ENCODE measurements around the gene MGAT4A.

DNA sequence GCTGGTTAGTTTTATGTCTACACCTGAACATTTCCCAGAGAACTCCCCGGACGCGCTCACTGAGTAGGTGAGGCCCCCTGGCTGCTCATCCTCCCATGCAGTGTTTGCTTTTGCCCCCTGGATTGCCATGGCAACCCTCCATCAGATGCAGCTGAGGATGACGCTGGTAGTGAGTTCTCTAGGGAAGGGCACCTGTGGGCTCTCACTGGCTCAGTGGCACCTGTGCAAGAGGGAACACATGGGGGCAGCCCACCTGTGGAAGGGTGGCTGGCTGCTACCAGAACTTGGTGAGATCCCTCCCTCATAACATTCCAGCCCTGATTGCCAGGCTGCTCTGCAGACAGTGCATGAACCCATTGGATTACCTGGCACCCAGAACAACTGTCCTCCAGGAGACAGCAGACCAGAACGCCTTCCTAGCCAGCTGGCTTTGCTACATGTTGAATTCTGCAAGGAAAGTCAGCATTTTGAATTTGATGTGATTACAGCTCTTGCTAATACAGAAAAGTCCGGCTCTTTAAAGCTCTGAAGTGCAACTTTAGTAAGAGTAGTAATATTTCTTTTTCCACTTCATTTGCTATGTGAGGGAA, 144.3 kb downstream of the MGAT4A start:
- TF ChIP-seq POLR2A (IDR thresholded peaks at IDR 0.05) (no peak), EP300 (IDR thresholded peaks at IDR 0.05) (no peak)
- TF ChIP-seq, protein P1, sequence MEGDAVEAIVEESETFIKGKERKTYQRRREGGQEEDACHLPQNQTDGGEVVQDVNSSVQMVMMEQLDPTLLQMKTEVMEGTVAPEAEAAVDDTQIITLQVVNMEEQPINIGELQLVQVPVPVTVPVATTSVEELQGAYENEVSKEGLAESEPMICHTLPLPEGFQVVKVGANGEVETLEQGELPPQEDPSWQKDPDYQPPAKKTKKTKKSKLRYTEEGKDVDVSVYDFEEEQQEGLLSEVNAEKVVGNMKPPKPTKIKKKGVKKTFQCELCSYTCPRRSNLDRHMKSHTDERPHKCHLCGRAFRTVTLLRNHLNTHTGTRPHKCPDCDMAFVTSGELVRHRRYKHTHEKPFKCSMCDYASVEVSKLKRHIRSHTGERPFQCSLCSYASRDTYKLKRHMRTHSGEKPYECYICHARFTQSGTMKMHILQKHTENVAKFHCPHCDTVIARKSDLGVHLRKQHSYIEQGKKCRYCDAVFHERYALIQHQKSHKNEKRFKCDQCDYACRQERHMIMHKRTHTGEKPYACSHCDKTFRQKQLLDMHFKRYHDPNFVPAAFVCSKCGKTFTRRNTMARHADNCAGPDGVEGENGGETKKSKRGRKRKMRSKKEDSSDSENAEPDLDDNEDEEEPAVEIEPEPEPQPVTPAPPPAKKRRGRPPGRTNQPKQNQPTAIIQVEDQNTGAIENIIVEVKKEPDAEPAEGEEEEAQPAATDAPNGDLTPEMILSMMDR (IDR thresholded peaks at IDR 0.05): no peak
